PC-9 (cell line): ENCODE data around the gene TSC1.

Source experiments
- EZH2 ChIP-seq: fragments of 200-600 bp; sonication (generic); IDR thresholded peaks from 2 replicates; pipeline ENCODE4 v1.8.0; 2017; ENCODE audit warnings: antibody characterized with exemption, low read depth
- TF ChIP-seq, protein P1 (sequence below): fragments of 200-600 bp; sonication (generic); conservative IDR thresholded peaks from 2 replicates; pipeline ENCODE4 v1.6.1; 2017; ENCODE audit warnings: mixed run types, antibody characterized with exemption, mild to moderate bottlenecking, moderate library complexity

DNA sequence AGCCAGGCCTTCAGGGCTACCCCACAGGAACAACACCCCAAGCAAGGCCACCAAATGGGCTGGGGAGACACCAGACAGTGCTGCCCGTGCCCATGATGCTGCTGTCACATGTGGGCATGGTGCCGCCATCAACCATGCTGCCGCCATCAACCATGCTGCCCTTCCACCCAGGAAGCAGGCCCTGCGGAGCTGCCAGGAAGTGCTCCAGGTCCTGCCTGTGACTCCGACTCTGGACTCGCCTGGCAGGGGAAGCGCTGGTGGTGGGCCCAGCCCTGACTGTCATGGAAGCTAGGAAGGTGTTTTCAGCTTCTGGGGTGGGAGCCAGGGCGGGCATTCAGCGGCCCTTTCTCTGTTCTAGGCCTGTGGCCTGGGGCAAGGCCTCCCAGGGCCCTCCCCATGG lies 75.2 kb downstream of the TSC1 start:
- TF ChIP-seq, protein P1, sequence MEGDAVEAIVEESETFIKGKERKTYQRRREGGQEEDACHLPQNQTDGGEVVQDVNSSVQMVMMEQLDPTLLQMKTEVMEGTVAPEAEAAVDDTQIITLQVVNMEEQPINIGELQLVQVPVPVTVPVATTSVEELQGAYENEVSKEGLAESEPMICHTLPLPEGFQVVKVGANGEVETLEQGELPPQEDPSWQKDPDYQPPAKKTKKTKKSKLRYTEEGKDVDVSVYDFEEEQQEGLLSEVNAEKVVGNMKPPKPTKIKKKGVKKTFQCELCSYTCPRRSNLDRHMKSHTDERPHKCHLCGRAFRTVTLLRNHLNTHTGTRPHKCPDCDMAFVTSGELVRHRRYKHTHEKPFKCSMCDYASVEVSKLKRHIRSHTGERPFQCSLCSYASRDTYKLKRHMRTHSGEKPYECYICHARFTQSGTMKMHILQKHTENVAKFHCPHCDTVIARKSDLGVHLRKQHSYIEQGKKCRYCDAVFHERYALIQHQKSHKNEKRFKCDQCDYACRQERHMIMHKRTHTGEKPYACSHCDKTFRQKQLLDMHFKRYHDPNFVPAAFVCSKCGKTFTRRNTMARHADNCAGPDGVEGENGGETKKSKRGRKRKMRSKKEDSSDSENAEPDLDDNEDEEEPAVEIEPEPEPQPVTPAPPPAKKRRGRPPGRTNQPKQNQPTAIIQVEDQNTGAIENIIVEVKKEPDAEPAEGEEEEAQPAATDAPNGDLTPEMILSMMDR, result no peak
- TF ChIP-seq EZH2, result no peak
